Stimulated activated CD4-positive, alpha-beta T cell treated with anti-CD3 and anti-CD28 coated beads, Interleukin-1b, Interleukin-23, amount 100 ng/mL, for 4 hours (primary cell): ENCODE data around the gene CD74.
A peak's percentile ranks its signal among the peaks of the same experiment; 100 is the strongest.

Experiments used
- DNase-seq, 2 donors: peaks; one replicate each; pipeline ENCODE4 v3.0.0-alpha.2; 2020; ENCODE audit warnings: low read depth in 2 of 2

The CD74 gene

DNA sequence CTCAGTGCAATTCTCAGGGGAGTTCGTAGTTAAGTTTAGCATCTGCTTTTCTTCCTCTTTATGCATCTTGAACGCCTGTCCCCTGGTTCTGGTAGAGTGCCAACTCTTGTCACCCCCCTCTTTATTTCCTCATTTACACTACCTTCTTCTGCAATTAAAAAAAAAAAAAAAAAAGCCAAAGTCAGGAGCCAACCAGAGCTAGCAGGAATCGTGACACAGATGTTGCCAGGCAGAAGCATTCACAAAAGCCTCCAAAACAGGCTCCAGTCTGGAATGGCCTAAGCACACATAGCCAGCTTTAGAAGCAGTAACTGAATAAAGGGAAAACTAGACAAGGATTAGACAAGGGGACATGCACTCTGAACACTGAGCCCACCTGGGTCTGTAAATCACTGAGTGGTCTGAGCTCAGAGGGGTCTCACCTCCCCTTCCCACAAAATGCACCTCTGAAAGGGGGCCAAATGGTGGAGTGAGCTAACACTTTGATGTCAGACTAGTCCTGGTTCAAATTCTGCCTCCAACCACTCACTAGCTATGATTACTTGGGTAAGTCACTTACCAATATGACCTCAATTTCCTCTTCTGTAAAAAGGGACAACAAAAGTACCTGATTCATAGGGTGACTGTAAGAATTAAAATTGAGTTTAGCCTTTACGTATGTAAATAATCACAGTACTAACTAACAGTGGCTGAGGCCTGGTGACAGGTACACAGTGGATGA is 2.0 kb downstream of the CD74 start:
- DNase-seq = peak in 1 of 2 donors; percentile 28

DNA sequence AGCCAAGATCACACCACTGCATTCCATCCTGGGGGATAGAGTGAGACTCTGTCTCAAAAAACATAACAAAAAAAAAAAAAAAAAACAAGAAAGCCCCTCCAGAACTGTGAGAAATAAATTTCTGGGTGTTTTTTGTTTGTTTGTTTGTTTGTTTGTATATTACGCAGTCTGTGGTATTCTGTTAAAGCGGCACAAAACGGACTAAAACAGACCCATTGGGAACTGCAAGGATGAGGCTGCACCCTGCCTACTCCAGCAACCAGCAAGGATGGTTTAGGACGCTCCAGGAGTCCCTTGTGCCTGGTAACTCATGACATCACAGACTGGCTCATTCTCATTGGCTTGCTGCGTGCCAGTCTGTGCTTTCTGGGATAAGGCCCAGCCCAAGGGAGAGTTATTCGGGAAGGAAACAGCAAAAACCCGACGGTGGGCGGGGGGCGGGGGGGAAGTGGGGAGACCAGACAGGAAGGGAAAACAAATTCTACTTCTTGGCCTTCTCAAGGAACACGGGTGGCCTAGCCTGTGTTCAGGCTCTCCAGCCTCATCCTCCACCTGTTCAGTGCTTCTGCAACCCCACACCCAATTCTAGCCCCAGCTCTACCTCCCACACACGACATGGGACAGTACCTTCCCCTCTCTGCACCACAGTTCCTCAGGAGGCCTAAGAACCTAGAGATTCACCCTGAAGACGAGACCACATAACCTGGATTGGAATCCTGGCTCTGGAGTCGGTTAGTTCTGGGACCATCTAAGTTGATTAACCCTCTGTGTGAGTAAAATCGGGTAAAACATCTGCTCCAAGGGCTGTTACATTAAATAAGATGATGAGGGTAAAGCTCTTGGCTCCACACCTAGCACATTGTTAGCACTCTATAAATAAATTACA is 2.8 kb downstream of the CD74 start:
- DNase-seq = no peak

DNA sequence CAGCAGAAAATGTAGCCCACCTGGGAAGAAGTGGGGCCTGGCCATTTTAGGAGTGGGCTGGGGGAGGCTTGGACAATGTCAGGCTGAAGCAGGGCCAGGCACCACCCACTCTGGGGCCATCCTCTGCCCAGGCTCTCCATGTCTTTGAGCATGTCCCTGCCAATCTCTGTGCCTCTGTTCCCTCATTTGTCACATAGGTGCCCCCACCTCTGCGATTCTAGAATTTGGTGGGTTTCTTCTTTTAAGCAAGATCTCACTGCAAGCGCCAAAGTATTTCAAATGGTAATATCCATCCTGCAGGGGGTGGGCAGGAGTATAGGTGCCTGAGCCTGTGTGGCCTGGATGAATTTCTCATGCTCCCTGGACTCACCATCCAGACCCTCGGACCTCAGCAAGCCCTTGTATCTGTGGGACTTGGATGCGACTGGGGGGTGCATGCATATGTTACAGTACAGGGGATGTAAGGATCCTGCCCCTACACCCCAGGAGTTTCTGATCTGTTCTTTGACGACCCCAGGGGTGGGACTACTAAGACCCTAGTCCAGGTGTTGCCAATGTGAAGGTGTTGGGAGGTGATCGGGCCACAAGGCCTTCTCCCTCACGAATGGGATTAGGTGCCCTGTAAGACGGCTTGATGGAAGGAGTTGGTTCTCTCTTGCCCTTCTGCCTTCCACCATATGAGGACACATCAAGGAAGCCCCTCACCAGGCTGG is 4.3 kb downstream of the CD74 start:
- DNase-seq = no peak

DNA sequence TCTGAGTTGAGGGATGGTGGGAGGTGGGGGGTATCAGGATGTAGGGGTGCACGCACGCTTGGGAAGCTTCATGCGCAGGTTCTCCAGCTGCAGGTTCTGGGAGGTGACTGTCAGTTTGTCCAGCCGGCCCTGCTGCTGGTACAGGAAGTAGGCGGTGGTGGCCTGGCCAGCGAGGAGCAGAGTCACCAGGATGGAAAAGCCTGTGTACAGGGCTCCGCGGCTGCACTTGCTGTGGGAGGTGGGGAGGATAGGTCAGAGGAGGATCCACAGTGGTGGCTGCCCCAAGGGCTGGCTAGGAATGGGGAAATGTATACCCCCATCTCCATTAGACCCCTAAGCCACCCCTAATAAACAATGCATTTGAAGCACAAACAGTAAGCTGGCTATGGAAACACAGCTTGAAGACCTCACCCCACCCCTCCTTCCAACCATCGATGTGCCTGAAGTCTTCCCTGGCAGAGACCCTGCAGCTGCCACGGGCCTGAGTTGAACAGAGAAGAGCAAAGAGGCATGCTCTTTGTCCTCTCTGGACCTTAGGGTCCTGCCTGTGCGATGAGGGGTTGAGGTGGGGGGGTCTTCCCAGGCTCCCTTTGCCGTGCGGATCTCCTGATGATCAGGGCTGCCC is 5.5 kb downstream of the CD74 start:
- no peak for DNase-seq

- DNase-seq = no peak
Observed at GRCh38 chr5:150406723-150407095, 6.0 kb downstream of the CD74 start.

- DNase-seq = no peak
Observed at GRCh38 chr5:150406103-150406722, 6.5 kb downstream of the CD74 start.

- DNase-seq = no peak
Observed at GRCh38 chr5:150404941-150405816, 7.5 kb downstream of the CD74 start.

DNA sequence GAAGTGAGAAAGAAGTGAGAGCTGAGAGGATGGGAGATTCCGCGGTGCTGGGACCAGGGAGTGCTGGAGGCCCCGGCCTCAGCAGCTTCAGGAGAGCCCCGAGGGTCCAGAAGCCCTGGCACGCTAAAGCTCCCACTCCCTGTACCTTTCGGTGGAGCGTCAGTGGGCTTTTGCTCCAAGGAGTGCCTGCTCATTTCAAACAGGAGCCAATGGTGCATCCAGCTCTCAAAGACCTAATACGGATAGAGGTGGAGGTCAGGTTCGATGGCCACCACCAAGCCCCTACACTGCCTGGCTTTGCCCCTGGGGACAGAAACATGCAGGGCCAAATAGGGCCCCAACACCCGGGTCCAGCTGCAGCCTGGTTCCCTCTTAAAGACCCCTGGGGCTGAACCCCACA is 8.2 kb downstream of the CD74 start:
- DNase-seq = no peak

GRCh38 chr5:150404121-150404520 is 8.6 kb downstream of the CD74 start:
- no peak for DNase-seq

DNA sequence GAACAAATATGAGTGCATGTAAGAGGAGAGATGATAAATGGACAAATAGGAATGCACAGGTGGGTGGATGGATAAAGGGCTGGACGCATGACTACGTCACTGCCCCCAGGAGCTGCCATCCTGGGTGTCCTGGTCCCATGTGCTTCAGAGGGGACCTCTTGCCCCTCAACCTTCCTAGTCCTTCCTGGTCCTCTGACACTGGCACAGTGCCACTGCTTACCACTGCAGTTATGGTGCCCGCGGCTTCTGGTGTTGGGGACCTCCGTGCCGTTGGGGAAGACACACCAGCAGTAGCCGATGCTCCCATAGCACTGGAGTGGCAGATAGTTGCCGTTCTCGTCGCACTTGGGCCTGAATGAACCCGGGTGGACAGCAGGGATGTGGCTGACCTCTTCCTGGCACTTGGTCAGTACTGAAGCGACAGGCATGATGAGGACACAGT is 9.8 kb downstream of the CD74 start:
- no peak for DNase-seq

- DNase-seq = no peak
Observed at GRCh38 chr5:150402229-150402773, 10.4 kb downstream of the CD74 start.

GRCh38 chr5:150401376-150402228 is 11.1 kb downstream of the CD74 start:
- DNase-seq = no peak

DNA sequence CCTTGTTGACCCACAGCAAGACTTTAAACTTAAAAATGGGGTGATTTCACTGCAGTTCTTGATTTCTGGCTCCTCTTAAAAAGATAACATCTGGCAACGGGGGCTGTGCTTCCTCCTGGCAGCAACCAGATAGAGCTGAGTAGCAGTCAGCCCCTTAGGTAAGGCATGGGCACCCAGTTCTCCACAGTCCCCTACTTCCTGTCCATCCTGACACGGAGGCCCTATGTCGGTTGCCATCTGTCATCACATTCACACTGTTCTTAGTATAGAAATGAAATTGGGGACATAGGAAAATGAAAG is 11.7 kb downstream of the CD74 start:
- DNase-seq = no peak

DNA sequence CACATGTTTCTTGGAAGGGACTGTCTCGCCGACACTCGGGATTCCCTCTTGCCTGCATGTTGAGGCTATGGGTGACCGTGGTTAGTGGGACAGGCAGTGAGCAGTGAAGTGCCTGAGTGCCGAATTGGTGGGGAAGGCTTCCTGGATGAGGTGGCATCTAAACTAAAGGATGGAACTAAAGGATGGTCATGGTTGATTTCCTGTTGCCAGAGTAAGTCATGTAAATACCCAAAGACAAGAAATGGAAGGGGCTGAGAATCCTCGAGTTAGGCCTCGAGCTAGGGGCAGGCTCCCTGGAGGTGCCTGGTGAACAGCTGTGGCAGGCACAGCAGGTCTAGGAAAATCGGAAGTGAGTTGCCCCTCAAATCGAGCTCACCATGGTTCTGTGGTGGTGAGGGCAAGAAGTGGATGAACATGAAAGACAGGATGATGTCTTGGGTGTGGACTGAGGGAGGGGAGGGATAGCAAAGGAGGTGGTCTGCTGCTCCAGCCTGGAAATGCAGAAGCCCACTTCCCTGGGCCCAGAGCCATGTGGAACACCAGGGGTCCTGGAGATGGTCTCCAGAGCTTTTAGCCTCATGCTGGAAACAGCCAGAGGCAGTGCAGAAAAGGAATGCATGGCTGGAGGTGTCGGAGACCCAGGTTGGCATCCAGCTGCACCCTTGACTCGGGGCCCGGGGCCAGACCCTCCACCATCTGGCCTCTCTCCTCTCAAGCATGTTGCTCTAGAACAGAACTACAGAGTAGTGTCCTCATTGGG is 12.2 kb downstream of the CD74 start:
- no peak for DNase-seq

GRCh38 chr5:150399524-150400211 is 13.0 kb downstream of the CD74 start:
- DNase-seq = no peak

- DNase-seq = no peak
Observed at GRCh38 chr5:150398722-150399523, 13.8 kb downstream of the CD74 start.
